HepG2 (cell line): Measurements from ENCODE around the gene DNASE1L2. TPM values are rescaled to one million over a fixed set of nuclear protein-coding genes. Genes with fewer than 3 reads are reported as not detected.

ENCODE experiments used
- CBX5 ChIP-seq: sonication (generic); formaldehyde crosslinking; IDR thresholded peaks from 2 replicates; pipeline ENCODE4 v1.4.0; 2020; ENCODE audit warnings: missing genetic modification reagents, borderline replicate concordance
- CERS6 ChIP-seq: sonication (generic); formaldehyde crosslinking; IDR thresholded peaks from 2 replicates; pipeline ENCODE4 v1.5.0; 2020; ENCODE audit warnings: missing genetic modification reagents
- DMAP1 ChIP-seq: IDR thresholded peaks from 2 replicates; pipeline ENCODE4 v1.6.1; 2016
- KDM2A ChIP-seq: sonication (generic); formaldehyde crosslinking; IDR thresholded peaks from 2 replicates; pipeline ENCODE4 v1.4.0; 2020; ENCODE audit warnings: low read depth, missing genetic modification reagents, borderline replicate concordance
- MYNN ChIP-seq: sonication (generic); formaldehyde crosslinking; IDR thresholded peaks from 2 replicates; pipeline ENCODE4 v1.4.0; 2020; ENCODE audit warnings: mild to moderate bottlenecking, low read depth, missing genetic modification reagents
- MZF1 ChIP-seq: sonication (generic); formaldehyde crosslinking; IDR thresholded peaks from 2 replicates; pipeline ENCODE4 v1.8.1; 2023; ENCODE audit warnings: mild to moderate bottlenecking, missing genetic modification reagents, borderline replicate concordance
- NRL ChIP-seq: sonication (generic); formaldehyde crosslinking; IDR thresholded peaks from 2 replicates; pipeline ENCODE4 v1.5.0; 2020; ENCODE audit warnings: missing genetic modification reagents, mild to moderate bottlenecking, moderate library complexity, borderline replicate concordance
- PATZ1 ChIP-seq: sonication (generic); formaldehyde crosslinking; IDR thresholded peaks from 2 replicates; pipeline ENCODE4 v1.4.0; 2020; ENCODE audit warnings: missing genetic modification reagents
- POGK ChIP-seq: sonication (generic); formaldehyde crosslinking; conservative IDR thresholded peaks from 2 replicates; pipeline ENCODE4 v1.8.0; 2022; ENCODE audit warnings: mild to moderate bottlenecking, moderate library complexity, missing genetic modification reagents
- RFXANK ChIP-seq: IDR thresholded peaks from 2 replicates; pipeline ENCODE4 v1.6.1; 2016
- SIX1 ChIP-seq: sonication (generic); formaldehyde crosslinking; IDR thresholded peaks from 2 replicates; pipeline ENCODE4 v1.4.0; 2020; ENCODE audit warnings: missing genetic modification reagents, borderline replicate concordance
- SNAPC2 ChIP-seq: sonication (generic); formaldehyde crosslinking; IDR thresholded peaks from 2 replicates; pipeline ENCODE4 v1.8.1; 2022; ENCODE audit warnings: mild to moderate bottlenecking, missing genetic modification reagents
- TIGD3 ChIP-seq: sonication (generic); formaldehyde crosslinking; IDR thresholded peaks from 2 replicates; pipeline ENCODE4 v1.5.1; 2020; ENCODE audit warnings: mild to moderate bottlenecking, missing genetic modification reagents, borderline replicate concordance
- TSC22D2 ChIP-seq: sonication (generic); formaldehyde crosslinking; IDR thresholded peaks from 2 replicates; pipeline ENCODE4 v1.5.1; 2020; ENCODE audit warnings: missing genetic modification reagents, mild to moderate bottlenecking, borderline replicate concordance
- ZMAT3 ChIP-seq: sonication (generic); formaldehyde crosslinking; conservative IDR thresholded peaks from 2 replicates; pipeline ENCODE4 v1.7.0; 2021; ENCODE audit warnings: missing genetic modification reagents
- ZNF235 ChIP-seq: sonication (generic); formaldehyde crosslinking; IDR thresholded peaks from 2 replicates; pipeline ENCODE4 v1.8.1; 2023; ENCODE audit warnings: mild to moderate bottlenecking, missing genetic modification reagents, borderline replicate concordance
- ZNF33B ChIP-seq: sonication (generic); formaldehyde crosslinking; IDR thresholded peaks from 2 replicates; pipeline ENCODE4 v1.5.1; 2020; ENCODE audit warnings: mild to moderate bottlenecking, missing genetic modification reagents
- ZNF543 ChIP-seq: sonication (generic); formaldehyde crosslinking; IDR thresholded peaks from 2 replicates; pipeline ENCODE4 v1.4.0; 2020; ENCODE audit warnings: mild to moderate bottlenecking, missing genetic modification reagents
- ZNF570 ChIP-seq: sonication (generic); formaldehyde crosslinking; IDR thresholded peaks from 2 replicates; pipeline ENCODE4 v1.4.0; 2020; ENCODE audit warnings: mild to moderate bottlenecking, missing genetic modification reagents, borderline replicate concordance
- ZNF572 ChIP-seq: sonication (generic); formaldehyde crosslinking; IDR thresholded peaks from 2 replicates; pipeline ENCODE4 v1.5.1; 2020; ENCODE audit warnings: mild to moderate bottlenecking, missing genetic modification reagents
- ZNF891 ChIP-seq: sonication (generic); formaldehyde crosslinking; IDR thresholded peaks from 2 replicates; pipeline ENCODE4 v1.5.0; 2020; ENCODE audit warnings: mild to moderate bottlenecking, missing genetic modification reagents
- polyA plus RNA-seq, 8 experiments: library from polyadenylated mRNA; depleted of rRNA in 3 of 8; stranded (reverse) in 7 of 8; unstranded in 1 of 8; fragments of >200 nt; fragmentation: Illumina TruSeq in 4 of 8; extraction: Trizol in 4 of 8; gene quantifications; 2 replicates each; pipeline versions ENCODE4 v1.2.1 to v1.2.3, GENCODE V29; 2011 to 2016; ENCODE audit warnings: low read depth in 4 of 8, missing spikeins in 1 of 8, mixed read lengths in 1 of 8; ENCODE audit not compliant: insufficient read depth in 1 of 8
- total RNA-seq, 5 experiments: library from RNA; depleted of rRNA; stranded (reverse); fragments of >200 nt; fragmentation: Illumina TruSeq; extraction: Trizol; gene quantifications; 2 replicates each; pipeline ENCODE4 v1.2.3, GENCODE V29; 2016; ENCODE audit warnings: low read depth in 1 of 5

DNASE1L2 gene
- total and polyA plus RNA-seq, 2 of the 13 experiments (the other 11 are each of a cell fraction or from before 2014, with no cell fraction given), result 0.44 to 0.50 TPM

GRCh38 chr16:2251296-2252111 is 15.3 kb downstream of the DNASE1L2 start, which contains the start of gene ECI1 (continued):
- TF ChIP-seq TSC22D2 (CRISPR knock-in tag) (peak; percentile 72; the same call in 1 of the 2 replicates), ZNF572 (CRISPR knock-in tag) (peak; percentile 99), ZNF570 (CRISPR knock-in tag) (no peak), SNAPC2 (CRISPR knock-in tag) (peak; percentile 92; the same call in 1 of the 2 replicates), ZNF543 (CRISPR knock-in tag) (peak; percentile 64; the same call in 1 of the 2 replicates), TIGD3 (no peak), POGK (CRISPR knock-in tag) (peak; percentile 73; the same call in 1 of the 2 replicates), MYNN (CRISPR knock-in tag) (no peak), CERS6 (CRISPR knock-in tag) (no peak), PATZ1 (peak; percentile 100), NRL (CRISPR knock-in tag) (peak; percentile 89), ZMAT3 (CRISPR knock-in tag) (peak; percentile 72), SIX1 (CRISPR knock-in tag) (no peak), ZNF235 (CRISPR knock-in tag) (peak; percentile 31; the same call in 1 of the 2 replicates), KDM2A (CRISPR knock-in tag) (peak; percentile 98), MZF1 (no peak), ZNF33B (CRISPR knock-in tag) (no peak; the same call in none of the 2 replicates), DMAP1 (CRISPR knock-in tag) (peak; percentile 73; the same call in 1 of the 2 replicates), RFXANK (CRISPR knock-in tag) (peak; percentile 78; the same call in 1 of the 2 replicates), CBX5 (CRISPR knock-in tag) (0 out of 2 replicates have a peak, but pooled peaks have one; percentile 68), ZNF891 (CRISPR knock-in tag) (peak; percentile 79)
